ENCODE measurements around the gene RPL13.

RPL13 gene

DNA sequence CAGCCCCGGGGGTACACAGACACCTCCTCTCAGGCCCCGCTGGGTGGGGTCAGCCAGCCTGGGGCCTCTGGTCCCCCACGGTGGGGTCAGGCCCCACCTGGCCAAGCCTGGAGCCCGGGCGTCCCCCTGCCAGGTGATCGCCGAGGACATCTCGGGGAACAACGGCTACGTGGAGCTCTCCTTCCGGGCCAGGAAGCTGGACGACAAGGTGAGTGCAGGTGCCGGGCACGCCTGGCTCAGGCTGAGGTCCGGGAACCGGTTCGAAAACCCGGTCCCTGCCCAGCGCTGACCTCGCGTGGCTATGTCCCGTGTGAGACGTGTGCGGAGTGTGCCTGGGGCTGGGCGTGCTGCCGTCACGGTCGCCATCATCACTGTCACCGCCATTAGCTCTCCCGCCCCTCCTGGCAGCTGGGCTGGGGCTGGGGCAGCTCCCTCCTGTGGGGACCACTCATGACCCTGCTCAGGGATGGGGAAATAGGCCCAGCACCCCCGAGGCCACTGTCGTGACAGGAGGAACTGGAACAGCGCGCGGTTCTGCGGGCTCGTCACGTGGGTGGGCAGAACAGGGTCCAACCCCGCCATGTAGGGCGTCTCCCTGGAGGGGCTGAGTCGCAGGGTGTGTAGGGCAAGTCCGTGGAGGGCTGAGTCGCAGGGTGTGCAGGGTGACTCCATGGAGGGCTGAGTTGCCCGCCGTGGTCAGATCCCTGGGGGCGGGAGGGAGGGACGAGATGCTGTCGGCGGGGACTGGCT is 23.6 kb downstream of the RPL13 start:
- DNase-seq, result no peak
- peaks cover 26% of the 10 kb centered on the region for H3K9me3 ChIP-seq (ENCODE audit: insufficient read depth, low read length, severe bottlenecking)
- no peak overlapping the region for H3K4me2 ChIP-seq (ENCODE audit: insufficient read depth, low read length)
- H3K79me2 ChIP-seq (ENCODE audit: insufficient read depth, low read length), result no peaks in the 10 kb centered on the region
- ATAC-seq (ENCODE audit: insufficient read depth, low read depth), result no peak
- H3K4me3 ChIP-seq (ENCODE audit: low read depth in 1 of 2, low read length in 2 of 2), result no peak overlapping the region
- no peak for TF ChIP-seq EZH2 (IDR thresholded peaks at IDR 0.05; ENCODE audit: borderline replicate concordance, low read depth, low read length, severe bottlenecking)
- TF ChIP-seq, protein P1, sequence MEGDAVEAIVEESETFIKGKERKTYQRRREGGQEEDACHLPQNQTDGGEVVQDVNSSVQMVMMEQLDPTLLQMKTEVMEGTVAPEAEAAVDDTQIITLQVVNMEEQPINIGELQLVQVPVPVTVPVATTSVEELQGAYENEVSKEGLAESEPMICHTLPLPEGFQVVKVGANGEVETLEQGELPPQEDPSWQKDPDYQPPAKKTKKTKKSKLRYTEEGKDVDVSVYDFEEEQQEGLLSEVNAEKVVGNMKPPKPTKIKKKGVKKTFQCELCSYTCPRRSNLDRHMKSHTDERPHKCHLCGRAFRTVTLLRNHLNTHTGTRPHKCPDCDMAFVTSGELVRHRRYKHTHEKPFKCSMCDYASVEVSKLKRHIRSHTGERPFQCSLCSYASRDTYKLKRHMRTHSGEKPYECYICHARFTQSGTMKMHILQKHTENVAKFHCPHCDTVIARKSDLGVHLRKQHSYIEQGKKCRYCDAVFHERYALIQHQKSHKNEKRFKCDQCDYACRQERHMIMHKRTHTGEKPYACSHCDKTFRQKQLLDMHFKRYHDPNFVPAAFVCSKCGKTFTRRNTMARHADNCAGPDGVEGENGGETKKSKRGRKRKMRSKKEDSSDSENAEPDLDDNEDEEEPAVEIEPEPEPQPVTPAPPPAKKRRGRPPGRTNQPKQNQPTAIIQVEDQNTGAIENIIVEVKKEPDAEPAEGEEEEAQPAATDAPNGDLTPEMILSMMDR (IDR thresholded peaks at IDR 0.05; ENCODE audit: borderline replicate concordance, extremely low read depth, low read length, poor library complexity, severe bottlenecking), result no peak
- peaks cover 34% of the 10 kb centered on the region for H3K36me3 ChIP-seq (ENCODE audit: insufficient read depth, low read length)
- no peaks in the 10 kb centered on the region for H4K20me1 ChIP-seq (ENCODE audit: insufficient read depth, low read length)
- H2AFZ ChIP-seq (ENCODE audit: low read depth, low read length), result no peak overlapping the region
- H3K27me3 ChIP-seq (ENCODE audit: insufficient read depth, low read length, poor library complexity), result no peaks in the 10 kb centered on the region
- H3K4me1 ChIP-seq (ENCODE audit: insufficient read depth, low read length), result no peaks in the 10 kb centered on the region
- H3K9ac ChIP-seq (ENCODE audit: low read depth, low read length), result no peak overlapping the region
- no peak overlapping the region for H3K27ac ChIP-seq (ENCODE audit: low read length)

GRCh38 chr16:89584768-89585549 is 24.5 kb downstream of the RPL13 start:
- Histone ChIP-seq H3K79me2 (ENCODE audit: insufficient read depth, low read length) (no peaks in the 10 kb centered on the region), H3K27me3 (ENCODE audit: insufficient read depth, low read length, poor library complexity) (no peaks in the 10 kb centered on the region), H3K9me3 (ENCODE audit: insufficient read depth, low read length, severe bottlenecking) (peaks cover 18% of the 10 kb centered on the region), H3K4me1 (ENCODE audit: insufficient read depth, low read length) (no peaks in the 10 kb centered on the region), H3K36me3 (ENCODE audit: insufficient read depth, low read length) (peaks cover 34% of the 10 kb centered on the region), H2AFZ (ENCODE audit: low read depth, low read length) (no peak overlapping the region), H3K4me2 (ENCODE audit: insufficient read depth, low read length) (no peak overlapping the region), H3K4me3 (ENCODE audit: low read depth in 1 of 2, low read length in 2 of 2) (no peak overlapping the region), H3K27ac (ENCODE audit: low read length) (no peak overlapping the region), H3K9ac (ENCODE audit: low read depth, low read length) (no peak overlapping the region), H4K20me1 (ENCODE audit: insufficient read depth, low read length) (no peaks in the 10 kb centered on the region)
- no peak for TF ChIP-seq EZH2 (IDR thresholded peaks at IDR 0.05; ENCODE audit: borderline replicate concordance, low read depth, low read length, severe bottlenecking)
- TF ChIP-seq, protein P1 (IDR thresholded peaks at IDR 0.05; ENCODE audit: borderline replicate concordance, extremely low read depth, low read length, poor library complexity, severe bottlenecking), result no peak
- DNase-seq (no peak), ATAC-seq (ENCODE audit: insufficient read depth, low read depth) (0 out of 3 replicates have a peak, but pooled peaks have one; percentile 18)

GRCh38 chr16:89586218-89586617 is 25.7 kb downstream of the RPL13 start:
- DNase-seq (no peak), ATAC-seq (ENCODE audit: insufficient read depth, low read depth) (no peak)
- H3K4me2 ChIP-seq (ENCODE audit: insufficient read depth, low read length), result no peak overlapping the region
- TF ChIP-seq, protein P1 (IDR thresholded peaks at IDR 0.05; ENCODE audit: borderline replicate concordance, extremely low read depth, low read length, poor library complexity, severe bottlenecking), result no peak
- no peak for TF ChIP-seq EZH2 (IDR thresholded peaks at IDR 0.05; ENCODE audit: borderline replicate concordance, low read depth, low read length, severe bottlenecking)
- H3K4me3 ChIP-seq (ENCODE audit: low read depth in 1 of 2, low read length in 2 of 2), result no peak overlapping the region
- peaks cover 28% of the 10 kb centered on the region for H3K36me3 ChIP-seq (ENCODE audit: insufficient read depth, low read length)
- H3K4me1 ChIP-seq (ENCODE audit: insufficient read depth, low read length), result no peaks in the 10 kb centered on the region
- no peak overlapping the region for H3K27ac ChIP-seq (ENCODE audit: low read length)
- H4K20me1 ChIP-seq (ENCODE audit: insufficient read depth, low read length), result no peaks in the 10 kb centered on the region
- no peaks in the 10 kb centered on the region for H3K79me2 ChIP-seq (ENCODE audit: insufficient read depth, low read length)
- H3K27me3 ChIP-seq (ENCODE audit: insufficient read depth, low read length, poor library complexity), result no peaks in the 10 kb centered on the region
- H2AFZ ChIP-seq (ENCODE audit: low read depth, low read length), result no peak overlapping the region
- peaks cover 14% of the 10 kb centered on the region for H3K9me3 ChIP-seq (ENCODE audit: insufficient read depth, low read length, severe bottlenecking)
- H3K9ac ChIP-seq (ENCODE audit: low read depth, low read length), result no peak overlapping the region
